Measurements from ENCODE around the gene DUSP22.

Gene DUSP22

GRCh38 chr6:321158-321438, 28.8 kb downstream of the DUSP22 start:
- H3K4me3 ChIP-seq (replicated peaks; ENCODE audit: low read depth, low read length): no peak overlapping the region
- DNase-seq (ENCODE audit: extremely low read depth, low read depth): no peak
- TF ChIP-seq CTCF (IDR thresholded peaks at IDR 0.05; ENCODE audit: low read depth, low read length, missing control alignments): no peak

DNA sequence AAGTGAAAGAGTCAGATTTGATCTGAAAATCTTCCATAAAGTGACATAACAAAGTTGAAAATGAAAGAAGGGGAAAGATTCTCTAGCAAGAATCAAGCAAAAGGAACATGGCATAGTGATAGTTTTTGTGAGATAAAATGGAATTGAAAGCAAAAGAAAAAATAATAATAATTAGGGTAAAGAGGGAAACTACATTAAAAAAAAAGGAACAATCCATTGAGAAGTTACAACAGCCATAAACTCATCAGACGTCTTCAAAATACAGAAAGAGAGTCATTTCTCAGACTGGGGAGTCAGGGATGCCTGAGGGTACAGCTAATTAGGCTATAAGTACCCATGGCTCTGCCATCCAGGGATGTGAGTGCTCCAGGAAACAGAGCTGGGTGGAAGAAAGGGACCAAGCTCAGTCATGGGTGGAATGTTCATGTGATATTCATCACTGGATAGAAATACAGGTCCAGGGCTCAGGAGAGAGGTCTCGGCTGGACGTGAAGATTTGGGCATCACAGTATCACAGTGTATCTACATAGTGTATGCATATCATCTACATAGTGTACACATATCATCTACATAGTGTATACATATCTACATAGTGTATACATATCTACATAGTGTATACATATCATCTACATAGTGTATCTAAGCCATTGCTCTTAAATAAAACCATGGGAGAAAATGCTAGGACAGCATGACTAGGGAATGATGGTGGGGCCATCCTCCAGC, 29.4 kb downstream of the DUSP22 start:
- DNase-seq (ENCODE audit: extremely low read depth, low read depth): no peak
- no peak overlapping the region for H3K4me3 ChIP-seq (replicated peaks; ENCODE audit: low read depth, low read length)
- TF ChIP-seq CTCF (IDR thresholded peaks at IDR 0.05; ENCODE audit: low read depth, low read length, missing control alignments): no peak

DNA sequence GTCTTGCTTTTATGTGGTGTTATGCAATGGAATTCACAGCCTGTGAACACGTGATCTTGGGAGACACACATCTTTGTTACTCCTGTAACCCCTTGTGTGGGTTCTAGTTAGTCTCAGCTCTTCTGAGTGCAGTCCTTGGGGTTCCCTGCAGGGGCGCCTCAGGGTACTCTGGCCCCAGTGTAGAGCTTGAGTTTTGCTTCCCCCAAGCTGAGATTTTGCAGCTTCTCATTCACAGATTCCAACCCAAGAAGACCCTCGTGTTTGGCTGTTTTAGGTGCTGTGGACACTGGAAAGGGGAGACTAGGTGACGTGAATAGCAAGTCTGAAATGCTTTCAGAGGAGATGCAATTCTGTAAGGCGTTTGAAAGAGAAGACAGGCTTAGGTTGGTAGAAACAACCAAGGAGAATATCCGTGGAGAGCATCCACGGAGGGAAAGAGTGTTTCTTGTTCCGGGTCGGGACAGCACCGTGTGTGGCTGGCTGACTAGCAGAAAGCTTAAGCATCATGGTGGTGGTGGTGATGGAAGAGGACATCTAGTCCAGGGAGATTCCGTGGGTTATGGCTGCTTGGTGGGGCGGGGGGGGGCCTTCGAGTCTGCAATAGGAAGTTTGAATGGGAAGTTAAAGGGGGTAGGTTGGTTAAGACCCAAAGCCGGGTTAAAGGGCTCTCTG, 30.1 kb downstream of the DUSP22 start:
- DNase-seq (ENCODE audit: extremely low read depth, low read depth): no peak
- TF ChIP-seq CTCF (IDR thresholded peaks at IDR 0.05; ENCODE audit: low read depth, low read length, missing control alignments): no peak
- H3K4me3 ChIP-seq (replicated peaks; ENCODE audit: low read depth, low read length): no peak overlapping the region

GRCh38 chr6:322940-323729, 30.8 kb downstream of the DUSP22 start:
- no peak overlapping the region for H3K4me3 ChIP-seq (replicated peaks; ENCODE audit: low read depth, low read length)

GRCh38 chr6:323730-324088, 31.4 kb downstream of the DUSP22 start:
- TF ChIP-seq CTCF (IDR thresholded peaks at IDR 0.05; ENCODE audit: low read depth, low read length, missing control alignments): no peak
- no peak overlapping the region for H3K4me3 ChIP-seq (replicated peaks; ENCODE audit: low read depth, low read length)
- no peak for DNase-seq (ENCODE audit: extremely low read depth, low read depth)

More at GRCh38 chr6:322940-323729, 30.8 kb downstream of the DUSP22 start:
- TF ChIP-seq CTCF (IDR thresholded peaks at IDR 0.05; ENCODE audit: low read depth, low read length, missing control alignments): no peak
- no peak for DNase-seq (ENCODE audit: extremely low read depth, low read depth)

DNA sequence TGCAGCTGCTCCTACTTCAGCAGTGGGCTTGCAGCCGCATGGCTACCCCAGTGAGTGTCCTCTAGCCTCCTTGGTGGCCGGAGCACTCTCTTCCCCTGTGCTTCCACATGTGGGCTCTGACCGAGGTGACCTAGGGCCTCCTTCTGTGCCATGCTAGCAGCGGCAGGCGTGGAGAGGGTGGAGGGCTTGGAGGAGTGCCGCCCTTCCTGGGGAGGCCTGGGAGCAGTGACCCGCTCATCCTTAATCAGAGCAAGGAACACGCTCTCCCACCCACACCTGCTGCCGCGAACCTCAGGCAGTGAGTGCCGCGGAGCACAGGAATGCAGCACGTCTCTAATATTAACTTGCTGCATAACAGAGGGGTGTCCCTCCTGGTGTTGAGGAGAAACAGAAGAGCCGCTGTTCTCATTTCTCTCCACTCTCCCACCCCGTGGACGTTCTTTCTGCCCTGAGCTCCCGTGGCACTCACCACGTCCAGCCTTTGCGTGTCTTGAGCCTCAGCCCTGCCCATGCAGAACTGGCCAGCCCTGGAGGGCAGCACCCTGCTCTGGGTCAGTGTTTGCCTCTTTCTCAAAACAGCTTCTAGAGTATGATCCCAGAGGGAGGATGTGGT, 31.9 kb downstream of the DUSP22 start:
- DNase-seq (ENCODE audit: extremely low read depth, low read depth): no peak
- no peak overlapping the region for H3K4me3 ChIP-seq (replicated peaks; ENCODE audit: low read depth, low read length)
- TF ChIP-seq CTCF (IDR thresholded peaks at IDR 0.05; ENCODE audit: low read depth, low read length, missing control alignments): no peak

Measured in HFF-Myc (cell line).